NCI-H2196 (cell line): ENCODE measurements around the gene TMOD2.
A peak's percentile ranks its signal among the peaks of the same experiment; 100 is the strongest.

Experiments used
- DNase-seq: peaks from one replicate; lab custom pipeline; 2025; ENCODE audit not compliant: unreplicated experiment; lab: John Stamatoyannopoulos, UW

TMOD2 gene

DNA sequence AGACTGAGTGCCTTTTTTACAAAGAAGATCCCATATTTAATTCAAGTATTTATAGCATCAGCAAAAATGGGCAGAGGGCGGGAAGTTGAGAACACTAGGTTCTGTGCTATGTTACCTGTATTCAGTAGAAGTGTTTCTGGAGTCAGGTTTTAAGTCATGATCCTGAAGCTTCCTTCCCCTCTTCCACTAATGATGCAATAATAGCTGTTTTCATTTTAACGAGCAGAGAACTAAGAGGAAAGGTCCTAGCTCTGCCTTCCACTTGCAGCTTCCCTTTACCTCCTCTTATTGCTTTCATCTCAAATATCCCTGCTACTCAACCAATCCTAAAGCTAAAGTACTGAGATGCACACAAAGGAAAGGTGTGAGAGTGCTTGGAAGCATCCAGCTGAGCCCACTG, 61.2 kb downstream of the TMOD2 start:
- DNase-seq, result no peak

DNA sequence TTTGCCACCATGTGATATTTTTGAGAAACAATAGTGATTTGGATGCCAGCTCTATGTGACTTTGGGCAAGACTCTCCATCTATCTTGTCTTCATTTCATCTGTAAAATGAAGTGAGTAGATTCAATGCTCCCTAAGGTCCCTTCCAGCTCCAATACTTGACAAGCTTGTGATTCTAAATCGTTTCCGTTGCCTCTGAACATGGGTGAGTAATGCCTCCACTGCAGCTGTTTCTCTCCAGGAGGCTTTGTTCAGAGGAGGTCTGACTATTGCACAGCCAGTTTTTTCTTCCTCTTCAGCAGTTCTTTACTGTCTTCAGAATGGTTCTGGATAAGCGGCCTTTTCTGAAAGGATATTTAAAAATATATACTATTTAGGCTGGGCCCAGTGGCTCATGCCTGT, 63.2 kb downstream of the TMOD2 start:
- DNase-seq, result no peak

DNA sequence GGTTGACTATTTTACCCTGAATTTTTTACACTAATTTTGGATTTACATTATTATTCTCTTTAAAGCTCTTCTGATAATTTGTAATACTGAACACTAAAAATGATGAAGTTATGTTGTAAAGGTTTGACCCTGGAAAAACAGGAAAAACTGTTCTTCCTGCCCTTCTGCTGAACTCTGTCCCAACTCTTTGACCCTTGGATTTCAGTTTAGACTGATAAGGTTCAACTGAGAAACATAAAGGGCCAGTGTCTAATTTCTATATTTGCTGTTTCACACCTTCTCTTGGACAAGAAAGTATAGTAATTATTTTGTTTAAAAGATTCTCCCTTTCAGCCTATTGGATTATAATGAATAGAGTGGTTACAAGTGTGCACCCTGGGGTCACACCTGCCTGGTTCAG, 65.2 kb downstream of the TMOD2 start:
- DNase-seq, result no peak

DNA sequence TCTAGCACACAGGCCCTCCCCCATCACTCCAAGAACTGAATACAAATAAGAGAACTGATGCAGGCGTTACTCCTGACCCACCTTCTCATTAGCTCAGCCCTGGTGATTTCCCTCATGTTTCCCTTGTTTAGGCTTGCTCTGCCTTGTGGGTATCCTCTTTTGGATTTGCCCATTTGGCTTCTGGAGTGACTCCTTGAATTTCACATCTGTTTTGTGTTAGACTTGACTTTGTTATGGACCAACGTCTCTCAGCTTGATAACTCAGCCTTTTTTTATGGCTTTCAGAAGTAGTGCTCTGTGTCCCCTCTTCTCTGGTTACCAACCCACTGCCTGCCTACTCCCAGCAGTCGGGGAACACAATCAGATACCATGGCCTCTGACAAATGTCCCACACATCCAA, 66.8 kb downstream of the TMOD2 start:
- no peak for DNase-seq

DNA sequence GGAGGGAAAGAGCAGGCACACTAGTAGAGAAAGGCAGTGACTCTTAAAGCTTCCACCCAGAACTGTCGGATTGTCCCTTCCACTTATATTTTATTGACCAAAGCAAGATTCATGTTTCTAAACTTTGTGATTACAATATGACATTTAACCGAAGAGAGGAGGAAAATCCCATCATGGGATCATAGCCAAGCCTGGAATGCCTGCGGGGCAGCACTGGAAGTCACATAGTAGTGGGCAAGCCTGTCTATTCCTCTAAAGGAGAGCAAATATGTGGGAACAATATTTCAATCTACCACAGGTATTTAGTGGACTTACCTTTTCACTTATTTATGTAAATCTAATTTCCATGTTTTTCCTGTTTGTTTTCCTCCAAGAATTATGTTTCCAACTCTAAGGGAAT, 74.3 kb downstream of the TMOD2 start:
- DNase-seq, result no peak

DNA sequence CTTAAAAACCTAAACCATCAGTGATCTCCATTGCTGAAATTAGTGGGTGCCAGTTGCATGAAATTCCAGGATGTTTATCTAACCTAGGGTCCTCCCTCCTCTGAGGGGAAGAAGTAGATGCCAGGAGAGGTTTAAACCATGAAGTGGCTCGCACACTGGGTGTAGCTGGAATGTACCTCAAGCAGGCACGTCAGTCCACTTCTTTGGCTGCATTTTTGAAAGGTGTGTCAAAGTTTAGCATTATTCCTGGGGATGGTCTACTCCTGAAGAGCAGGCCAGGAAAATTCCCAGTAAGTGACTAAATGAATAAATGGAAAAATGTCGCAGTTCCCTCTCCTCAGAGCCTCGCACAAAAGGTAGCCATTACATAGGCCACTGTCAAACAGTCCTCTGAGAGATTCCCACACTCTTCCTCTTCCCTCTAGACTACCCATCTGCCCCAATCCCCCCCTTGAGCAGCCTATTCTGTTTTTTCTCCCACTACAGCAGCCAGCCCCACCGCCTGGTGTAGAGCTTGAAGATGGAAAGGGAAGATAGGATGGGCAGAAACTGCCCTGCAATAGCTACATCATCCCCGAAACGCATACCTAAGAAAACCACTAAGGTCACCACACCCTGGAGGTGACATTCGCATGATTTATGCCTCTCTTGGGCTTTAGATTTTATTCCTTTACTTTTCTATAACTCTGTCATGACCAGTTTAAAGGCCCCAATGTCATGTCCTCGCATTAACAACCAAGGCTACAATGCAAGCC, 77.4 kb downstream of the TMOD2 start:
- DNase-seq, result no peak

DNA sequence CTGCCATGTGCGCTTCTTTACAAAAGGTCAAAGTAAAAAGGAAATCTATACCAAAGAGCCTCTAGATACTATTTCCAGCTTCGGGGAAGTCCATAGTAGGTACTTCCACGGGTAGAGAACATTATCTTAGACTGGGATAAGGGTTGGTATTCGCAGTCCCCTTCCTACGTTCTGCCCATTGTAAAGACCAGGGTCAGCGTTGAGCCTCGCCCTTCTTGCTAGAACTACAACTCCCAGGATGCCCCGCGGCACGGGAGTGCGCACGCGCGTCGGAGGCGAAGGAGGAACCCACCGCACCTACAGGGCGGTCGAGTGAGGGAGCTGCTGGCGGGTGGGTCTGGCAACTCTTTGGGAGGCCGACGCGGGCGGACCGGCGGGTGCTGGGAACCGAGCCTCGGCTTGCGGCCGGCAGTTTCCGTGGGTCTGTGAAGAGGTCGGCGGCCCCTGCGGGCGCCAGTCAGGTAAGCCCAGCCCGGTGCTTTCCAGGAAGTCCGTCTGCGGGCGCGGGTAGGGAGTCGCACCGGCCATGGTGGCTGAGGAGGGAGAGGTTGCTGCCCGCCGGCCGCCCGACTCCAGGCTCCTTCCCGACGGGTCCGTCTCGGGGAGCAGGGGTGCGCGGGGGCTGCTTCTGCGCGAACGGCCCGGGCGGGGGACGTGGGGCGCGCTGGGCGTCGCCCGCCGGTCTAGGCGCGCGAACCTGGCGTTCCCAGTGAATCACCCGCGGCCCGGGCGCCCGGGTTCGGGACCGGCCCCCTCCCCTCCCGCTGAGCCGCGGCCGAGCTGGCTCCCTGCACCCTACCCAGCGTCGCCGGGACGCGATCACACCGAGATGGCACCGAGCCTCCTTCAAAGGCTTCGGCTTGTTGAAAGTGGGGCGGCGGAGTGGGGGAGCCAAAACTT, 78.2 kb downstream of the TMOD2 start, which contains the start of gene TMOD3:
TMOD3 (plus strand) TSS at position 278 of the 900 bp plus-strand sequence. CDS start 33,232 bp downstream, outside the sequence.
- peak; percentile 70 for DNase-seq

DNA sequence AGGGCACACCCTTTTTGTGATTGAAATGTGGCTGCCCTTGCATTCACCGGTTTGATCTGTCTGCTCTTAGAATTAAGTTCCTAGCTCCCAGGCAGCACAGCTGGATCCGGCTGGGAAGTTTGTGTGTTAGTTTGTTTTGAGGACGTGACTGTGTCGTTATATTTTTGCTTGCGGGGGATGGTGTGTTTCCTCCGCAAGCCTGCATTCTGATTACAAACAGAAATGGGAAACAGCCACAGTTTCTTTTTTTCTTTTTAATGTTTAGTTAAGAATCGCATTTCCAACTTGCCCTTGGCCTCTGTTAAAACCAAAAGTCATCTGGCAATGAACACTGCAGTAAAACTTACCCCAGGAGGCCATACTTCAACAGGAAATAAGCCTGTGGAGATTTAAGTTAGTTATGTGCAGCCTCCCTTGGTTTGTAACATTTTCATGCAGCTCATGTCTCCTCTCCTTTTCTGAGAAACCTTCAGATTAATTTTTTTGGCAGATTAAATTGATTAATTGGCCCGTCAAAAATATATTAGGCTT, 78.9 kb downstream of the TMOD2 start:
- no peak for DNase-seq

DNA sequence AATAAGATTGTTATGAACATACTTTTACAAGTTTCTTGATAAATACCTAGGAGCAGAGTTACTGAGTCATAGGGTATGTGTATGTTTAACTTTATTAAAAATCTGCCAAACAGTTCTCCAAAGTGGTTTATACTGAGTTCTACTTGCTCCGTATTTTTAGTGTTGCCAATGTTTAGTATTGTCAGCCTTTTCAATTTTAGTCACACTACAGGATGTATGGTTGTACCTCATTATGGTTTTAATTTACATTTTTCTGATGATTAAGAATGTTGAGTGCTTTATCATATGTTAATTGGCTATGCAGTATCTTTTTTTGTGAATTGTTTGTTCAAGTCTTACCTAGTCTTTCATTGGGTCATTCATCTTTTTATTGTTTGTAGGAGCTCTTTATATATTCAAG, 82.4 kb downstream of the TMOD2 start:
- no peak for DNase-seq

DNA sequence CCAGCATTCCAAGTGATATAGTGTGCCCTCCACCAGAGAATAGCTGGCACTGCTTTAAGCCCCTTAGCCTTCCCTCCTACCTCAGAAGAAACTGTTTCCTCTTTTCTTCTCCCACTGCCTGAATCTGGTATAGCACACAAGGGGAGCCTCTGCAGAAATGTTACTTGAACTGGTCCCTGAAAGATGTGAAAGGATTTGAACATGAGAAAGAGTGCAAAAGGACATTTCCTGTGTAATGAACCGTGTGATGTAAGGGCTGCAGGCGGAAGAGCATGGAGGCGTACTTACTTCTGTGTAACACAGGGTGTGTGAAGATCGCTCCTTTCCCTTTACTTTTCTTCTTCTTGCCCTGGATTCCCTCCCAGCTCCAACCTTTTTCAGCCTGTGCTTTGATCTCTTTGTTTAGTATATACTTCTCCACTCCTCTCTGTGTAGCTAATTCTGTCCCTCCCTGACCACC, 86.4 kb downstream of the TMOD2 start:
- DNase-seq, result no peak

DNA sequence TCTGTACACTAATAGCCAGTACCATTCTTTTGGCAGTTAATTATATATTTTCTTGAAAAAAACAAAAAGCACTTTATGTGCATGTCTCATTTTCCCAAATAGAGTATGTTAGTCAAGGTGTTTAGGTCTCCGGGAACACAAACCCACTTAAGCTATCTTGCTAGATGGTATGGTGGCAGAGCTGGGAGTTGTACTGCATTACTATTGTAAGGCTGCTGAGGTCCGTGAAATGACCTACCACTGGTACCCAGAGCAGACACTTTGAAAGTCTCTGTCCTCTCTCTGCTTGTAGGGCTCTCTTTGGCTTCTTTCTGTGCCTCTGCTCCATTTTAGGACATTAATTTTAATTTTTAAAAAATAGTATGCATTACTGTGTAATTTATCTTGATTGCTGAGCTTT, 86.9 kb downstream of the TMOD2 start:
- no peak for DNase-seq

DNA sequence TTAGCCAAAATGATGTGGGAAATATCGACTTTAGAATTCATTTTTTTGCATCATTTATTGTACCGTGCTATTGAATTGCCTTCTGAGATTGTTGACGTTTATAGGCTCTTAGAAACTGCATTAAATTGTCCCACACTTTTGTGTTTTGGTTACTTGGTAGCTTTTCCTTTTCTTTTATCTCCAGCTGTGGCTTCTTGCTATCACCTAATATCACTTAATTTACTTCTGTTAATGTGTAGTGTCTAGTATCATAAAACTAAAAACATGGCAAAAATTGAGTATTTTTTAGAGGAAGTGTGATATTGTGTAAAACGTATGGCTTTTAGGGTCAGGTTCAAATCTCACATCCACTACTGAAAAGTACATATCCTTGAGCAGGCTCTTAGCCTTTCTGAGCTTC, 89.3 kb downstream of the TMOD2 start:
- DNase-seq, result no peak

DNA sequence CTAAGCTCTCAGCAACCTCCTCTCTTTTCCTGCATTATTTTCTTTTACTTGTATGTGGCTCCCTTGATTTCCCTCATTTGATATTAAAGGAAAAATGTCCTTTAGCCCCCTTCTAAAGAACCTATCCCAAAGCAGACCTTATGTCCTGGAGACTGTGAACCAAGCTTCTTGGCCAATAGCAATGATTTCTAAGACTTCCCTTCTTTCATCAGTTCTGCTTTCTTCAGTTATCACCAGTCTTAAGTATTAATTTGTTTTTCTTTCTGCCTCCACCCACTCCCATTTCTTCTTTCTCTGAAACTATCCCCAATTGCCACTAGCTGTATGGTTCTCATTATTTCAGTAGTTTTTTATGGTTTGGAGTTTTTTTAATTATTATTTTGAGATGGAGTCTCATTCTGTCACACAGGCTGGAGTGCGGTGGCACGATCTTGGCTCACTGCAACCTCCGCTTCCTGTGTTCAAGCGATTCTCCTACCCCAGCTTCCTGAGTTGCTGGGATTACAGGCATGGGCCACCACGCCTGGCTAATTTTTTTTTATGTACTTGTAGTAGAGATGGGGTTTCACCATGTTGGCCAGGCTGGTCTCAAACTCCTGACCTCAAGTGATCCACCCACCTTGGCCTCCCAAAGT, 90.1 kb downstream of the TMOD2 start:
- no peak for DNase-seq

DNA sequence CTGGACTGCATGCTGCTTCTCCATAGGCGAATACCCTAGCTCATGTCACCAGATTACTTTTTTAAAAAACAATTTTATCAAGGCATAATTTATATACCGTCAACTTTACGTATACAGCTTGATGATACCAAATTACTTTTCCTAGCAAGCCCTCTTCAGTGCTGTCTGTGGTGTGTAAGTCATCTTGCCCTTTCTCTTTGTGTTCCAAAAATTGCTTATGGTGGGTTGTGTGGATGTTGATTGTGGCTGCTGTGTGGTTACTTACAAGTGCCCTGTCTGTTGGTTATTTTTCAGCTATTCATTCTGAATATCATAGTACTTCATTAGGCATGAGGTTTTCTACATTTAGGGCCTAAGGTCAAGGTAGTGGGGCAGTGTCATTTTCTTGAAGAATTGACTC, 90.9 kb downstream of the TMOD2 start:
- no peak for DNase-seq

DNA sequence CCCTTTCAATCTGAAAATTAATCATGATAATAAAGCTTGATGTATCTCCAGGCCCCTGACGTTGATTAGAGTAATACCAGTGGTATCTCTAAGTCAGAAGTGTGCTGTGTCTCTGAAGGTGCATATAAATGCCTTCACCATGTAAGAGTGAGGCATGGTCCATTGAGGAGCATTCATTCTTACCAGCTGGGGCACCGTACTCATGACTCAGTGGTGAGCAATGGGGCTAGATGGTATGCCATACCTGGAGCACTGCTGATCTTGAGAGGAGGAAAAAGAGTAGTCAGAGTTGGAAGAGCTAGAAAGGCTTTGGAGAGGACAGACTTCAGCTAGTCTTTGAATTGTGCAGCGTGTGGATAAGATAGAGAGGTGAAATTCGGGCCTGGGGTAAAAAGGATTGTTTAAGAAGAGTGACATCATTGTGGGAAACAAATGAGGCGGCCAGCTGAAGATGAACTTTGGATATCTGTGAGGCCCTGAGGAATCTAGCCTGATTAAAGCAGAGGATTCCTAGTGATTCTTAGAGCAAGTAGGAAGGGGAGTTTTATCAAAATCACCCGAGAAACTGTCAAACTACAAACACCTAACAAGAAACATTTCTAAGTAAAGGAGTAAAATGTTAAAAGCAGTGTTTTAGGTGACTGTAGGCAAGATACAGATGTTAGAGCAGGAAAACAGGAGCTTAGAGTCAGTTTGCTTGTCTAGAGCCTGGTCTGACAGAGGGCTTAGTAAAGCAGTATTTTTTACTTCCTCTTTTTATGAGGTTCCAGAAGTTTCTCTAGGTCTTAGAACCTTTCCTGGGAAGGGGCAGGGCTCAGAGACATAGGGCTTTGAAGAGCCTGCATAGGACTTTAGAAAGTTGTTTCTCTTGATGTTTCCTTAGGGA, 91.7 kb downstream of the TMOD2 start:
- no peak for DNase-seq

DNA sequence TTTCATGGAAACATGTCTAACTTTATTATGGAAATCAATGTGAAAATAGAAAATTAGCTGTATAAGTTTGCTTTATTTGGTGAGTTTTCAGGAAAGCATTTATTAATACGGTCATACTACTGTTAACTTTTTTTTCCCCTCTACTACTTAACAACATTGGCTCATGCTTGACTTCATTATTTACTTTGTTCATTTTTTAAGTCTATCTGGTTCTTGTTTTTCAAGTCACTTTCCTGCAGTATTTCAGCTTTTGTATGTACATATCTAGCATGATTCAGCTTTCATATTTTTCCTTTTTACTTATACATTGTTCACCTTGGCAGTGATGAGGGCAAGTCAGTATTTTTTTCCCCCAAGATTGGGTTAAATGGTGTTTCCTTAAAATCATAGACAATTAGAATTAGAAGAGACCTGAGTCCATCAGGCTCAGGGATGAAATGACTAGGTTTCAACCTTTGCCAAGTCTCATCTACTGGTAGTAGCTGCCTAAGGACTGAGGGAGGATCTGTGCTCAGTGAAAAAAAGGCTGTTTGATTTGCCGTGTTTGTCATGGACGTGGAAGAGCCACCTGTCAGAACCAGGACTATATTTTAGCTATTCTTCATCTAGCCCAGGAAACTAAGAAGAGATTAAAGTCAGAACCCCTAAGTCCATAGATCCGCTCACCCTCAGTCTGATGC, 93.5 kb downstream of the TMOD2 start:
- no peak for DNase-seq

DNA sequence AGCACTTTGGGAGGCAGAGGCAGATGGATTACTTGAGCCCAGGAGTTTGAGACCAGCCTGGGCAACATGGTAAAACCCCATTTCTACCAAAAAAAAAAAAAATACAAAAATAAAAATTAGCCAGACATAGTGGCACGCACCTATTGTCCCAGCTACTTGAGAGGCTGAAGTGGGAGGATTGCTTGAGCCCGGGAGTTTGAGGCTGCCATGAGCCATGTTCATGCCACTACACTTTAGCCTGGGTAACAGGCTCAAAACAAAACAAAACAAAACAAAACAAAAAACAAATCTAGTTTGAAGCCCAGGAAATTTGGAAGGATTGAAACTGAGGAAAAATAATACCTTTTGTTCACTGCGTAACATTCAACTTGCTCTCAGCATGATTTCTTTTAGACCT, 94.7 kb downstream of the TMOD2 start:
- no peak for DNase-seq

DNA sequence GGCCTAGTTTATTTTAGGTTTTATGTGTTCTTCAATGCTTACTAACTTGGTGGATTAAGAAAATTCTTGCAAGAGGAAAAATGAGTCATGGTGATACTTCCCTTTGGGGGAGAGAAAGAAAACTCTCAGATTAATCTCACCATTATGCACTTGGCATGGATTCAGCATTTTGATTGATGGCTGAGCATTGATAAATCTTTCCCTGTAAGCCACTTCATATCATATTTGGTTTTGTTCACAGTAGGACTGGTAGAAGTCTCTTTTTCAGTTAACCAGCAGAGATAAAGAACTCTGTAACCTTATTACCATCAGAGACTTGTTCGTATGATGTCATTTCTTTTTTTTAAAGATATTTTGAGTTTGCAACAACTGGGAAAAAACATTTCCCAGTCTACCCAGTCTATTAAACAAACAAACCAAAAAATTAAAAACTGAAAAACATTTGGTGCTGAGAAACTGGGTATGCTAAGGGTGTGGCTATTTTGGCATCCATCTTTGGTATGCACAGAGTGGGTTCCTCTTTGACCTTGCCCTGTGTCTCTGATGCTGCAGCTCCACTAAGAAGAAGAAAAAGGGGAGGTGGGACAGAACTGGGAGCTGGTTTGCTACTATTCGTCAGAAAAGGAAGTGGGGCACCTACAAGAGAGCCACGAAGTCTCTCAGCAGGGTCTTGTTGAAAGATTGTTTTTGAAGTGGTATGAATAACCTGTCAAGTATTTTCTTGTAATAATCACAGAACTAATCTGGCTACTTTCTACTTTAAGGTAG, 95.2 kb downstream of the TMOD2 start:
- DNase-seq, result no peak

DNA sequence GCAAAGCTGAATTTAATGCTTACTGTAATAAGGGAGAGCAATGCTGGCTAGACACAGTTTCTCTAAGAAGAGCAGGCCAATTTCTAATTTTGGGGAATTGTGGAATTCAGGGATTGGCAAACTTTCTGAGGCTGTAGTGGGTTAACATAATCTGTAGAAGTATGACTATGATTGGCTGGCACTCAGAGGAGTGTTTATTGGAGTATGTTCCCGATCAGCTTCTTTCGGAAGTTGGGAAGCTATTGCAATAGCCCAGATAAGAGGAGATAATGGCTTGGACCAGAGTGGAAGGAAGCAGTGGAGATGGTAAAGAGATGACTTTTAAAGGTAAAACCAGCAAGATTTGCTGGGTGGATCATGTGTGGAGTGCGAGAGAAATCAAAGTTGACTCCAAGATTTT, 97.4 kb downstream of the TMOD2 start:
- DNase-seq, result no peak
